ENCODE data around the gene MMP25.
"Not testable (repeated sequence)": the region's sequence is repeated elsewhere in the genome, so short reads cannot be mapped to it uniquely, and the experiment has no call there.

DNA sequence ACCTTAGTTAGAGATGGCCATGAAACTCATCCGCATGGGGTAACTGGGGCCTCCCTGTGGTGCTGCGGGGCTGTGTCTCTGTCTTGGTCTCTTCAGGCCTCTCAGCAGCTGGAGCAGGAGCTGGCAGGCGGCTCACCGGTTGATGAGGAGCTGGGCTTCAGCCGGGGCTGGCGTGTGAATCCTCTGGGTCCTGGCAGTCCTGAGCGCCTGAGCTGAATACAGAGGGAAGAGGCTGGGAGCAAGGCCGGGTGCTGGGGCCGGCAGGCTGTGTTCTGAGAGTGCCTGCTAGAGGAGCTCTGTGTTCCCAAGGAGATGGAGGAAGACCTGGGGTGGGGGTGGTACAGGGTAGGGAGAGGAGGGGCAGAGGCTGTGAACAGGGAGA is 9.4 kb downstream of the MMP25 start:
- TF ChIP-seq CTCF, POLR2A (IDR thresholded peaks at IDR 0.05): not testable (repeated sequence)
